NCI-H2081 (cell line): ENCODE results near the gene GLIPR2.
"Not testable (repeated sequence)": the region's sequence is repeated elsewhere in the genome, so short reads cannot be mapped to it uniquely, and the experiment has no call there.

ENCODE experiments used
- DNase-seq, 2 experiments: peaks; one replicate each; lab custom pipeline; 2025; lab: John Stamatoyannopoulos, UW

GLIPR2 gene

DNA sequence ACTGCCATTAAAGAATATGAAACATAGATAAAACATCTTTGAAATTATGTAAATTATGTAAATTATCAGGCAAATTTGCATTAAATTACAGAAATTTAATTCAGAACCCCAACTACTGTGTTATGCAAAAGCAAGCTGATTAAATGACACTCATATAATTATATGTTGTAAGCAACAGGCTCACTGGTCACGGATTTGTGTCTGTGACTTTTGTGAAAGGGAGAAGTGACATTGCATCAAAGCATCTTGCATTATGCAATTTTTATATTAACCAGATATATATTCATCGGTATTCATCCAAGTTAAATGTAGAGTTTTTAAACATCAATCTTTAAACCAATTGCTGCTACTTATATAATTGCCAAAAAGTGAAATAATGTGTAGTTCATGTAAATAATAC, 13.0 kb upstream of the GLIPR2 start:
- no peak for DNase-seq

DNA sequence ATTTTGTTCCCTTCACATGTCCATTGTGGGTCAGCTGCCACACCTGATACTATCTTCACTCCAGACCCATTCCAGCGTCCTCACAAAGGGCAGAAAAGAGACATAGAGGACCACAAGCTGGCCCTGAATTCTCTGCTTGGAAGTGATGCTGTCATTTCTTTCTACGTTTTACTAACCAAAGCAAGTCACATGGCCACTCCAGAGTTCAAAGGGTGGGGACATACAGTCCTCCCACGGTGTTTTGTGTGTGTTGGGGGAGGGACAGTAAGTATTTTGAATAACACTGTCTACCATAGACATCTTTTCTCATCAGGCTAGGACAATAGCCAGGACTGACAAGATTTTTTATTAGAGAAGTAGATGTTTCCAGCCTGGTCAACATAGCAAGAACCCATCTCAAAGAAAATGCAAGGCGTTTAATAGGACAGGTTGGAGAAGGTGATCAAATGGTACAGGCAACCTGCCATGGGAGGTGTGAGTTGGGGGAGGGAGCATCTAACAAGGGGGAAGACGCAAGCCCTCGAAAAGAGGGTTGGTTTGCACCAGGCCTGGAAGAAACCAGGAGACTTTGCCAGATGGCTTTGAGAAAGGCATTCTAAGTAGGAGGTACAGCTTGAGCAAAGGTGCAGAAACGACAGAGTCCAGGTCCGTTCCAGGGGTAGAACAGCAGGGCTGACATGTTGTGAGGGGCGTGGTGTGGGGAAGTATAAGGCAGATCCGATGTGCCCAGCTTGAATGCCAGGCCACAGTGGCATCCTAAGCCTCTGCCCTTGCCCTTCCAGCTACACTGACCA, 11.3 kb upstream of the GLIPR2 start:
- no peak for DNase-seq

DNA sequence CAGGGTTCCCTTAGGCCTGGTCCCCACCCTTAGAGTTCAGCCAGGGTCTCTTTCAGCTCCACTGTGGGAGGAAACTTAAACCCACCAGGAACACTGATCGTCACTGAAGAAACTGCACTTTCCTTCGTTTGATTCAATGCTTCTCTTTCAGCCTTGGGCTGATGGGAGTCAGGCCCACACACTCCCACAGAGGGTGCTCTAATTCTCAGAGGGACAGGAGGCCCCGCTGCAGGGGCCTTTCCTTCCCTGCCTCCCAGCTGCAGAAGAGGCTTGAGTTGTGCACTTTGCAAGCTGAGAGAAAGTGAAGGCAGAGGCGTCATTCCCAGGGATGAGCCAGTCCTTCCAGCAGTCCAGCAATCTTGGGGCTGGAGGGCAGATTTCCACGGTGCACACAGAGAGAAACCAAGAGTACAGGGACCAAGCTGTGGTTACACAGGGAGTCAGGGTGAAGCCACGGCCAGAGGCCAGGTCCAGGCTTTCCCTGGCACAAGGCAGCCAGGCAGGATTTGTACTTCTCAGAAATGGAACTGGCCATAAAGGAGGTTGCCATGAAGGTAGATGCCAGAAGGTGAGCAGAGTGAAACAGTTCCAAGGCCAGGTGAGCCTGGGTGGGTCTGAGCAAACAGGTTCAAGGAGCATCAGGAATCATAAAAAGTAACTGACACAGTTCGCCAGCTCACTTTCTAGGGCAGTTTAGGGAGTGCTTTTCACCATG, 10.4 kb upstream of the GLIPR2 start:
- no peak for DNase-seq

DNA sequence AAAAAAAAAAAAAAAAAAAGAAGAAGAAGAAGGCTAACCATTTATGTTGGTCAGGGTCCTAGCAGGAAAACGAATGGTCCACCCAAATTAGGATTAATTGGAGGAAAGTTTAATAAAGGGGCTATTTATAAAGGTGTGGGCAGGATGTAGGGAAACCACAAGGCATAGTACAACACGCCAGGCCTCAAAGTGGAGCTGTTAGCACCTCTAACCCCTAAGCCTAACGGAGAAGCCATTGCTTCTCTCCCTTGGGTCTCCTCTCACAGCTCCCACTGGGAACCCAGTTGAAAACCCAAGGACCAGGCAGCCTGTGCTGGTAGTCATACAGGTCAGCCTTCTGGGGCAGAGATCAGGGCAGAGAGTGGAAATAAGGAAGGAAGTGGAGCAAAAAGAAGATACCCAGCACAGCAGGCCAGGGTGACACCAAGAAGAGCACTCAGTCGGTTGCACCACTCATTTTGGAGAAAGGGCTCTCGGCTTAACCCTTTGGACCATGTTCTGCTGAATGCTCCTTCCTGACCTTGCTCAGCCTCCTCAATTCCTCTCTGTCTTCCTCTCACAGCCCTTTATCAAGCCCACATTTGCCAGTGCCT, 8.8 kb upstream of the GLIPR2 start:
- DNase-seq, result no peak

DNA sequence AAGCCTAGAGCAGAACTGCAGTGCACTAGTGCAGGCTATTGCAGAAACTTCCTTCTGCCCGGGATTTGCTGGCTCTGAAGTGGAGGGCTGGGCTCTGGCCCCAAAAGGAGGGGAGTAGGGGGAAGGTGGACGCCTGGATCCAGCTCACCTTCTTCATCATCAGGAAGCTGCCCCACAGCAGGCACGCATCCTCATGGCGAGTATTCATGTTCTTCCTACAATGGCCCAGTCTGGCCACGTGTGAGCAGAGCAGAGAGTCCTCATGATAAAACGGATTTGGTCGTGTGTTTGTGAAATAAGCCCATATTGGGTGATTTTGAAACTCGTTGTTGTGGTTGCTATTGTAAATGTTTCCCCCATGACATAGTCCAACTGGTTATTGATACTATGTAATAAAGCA, 8.2 kb upstream of the GLIPR2 start:
- DNase-seq, result no peak

DNA sequence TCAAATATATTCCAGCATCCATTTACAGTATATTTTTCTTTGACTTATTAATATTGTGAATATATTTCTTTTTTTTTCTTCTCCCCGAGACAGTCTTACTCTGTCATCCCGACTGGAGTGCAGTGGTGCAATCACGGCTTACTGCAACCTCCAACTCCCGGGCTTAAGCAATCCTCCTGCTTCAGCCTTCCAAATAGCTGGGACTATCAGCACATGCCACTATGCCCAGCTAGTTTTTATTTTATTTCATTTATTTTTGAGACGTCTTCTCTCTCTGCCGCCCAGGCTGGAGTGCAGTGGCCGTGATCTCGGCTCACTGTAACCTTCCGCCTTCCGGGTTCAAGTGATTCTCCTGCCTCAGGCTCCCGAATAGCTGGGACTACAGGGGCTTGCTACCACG, 7.4 kb upstream of the GLIPR2 start:
- no peak for DNase-seq

DNA sequence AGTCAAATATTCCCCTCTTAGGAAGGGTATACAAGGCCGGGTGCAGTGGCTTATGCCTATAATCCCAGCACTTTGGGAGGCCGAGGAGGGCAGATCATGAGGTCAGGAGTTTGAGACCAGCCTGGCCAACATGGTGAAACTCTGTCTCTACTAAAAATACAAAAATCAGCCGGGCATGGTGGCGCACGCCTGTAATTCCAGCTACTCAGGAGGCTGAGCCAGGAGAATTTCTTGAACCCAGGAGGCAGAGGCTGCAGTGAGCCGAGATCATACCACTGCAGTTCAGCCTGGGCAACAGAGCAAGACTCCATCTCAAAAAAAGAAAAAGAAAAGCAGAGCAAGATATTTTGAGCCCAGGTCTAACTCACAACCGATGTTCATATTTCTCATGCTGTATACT, 4.9 kb upstream of the GLIPR2 start:
- DNase-seq, result not testable (repeated sequence)

DNA sequence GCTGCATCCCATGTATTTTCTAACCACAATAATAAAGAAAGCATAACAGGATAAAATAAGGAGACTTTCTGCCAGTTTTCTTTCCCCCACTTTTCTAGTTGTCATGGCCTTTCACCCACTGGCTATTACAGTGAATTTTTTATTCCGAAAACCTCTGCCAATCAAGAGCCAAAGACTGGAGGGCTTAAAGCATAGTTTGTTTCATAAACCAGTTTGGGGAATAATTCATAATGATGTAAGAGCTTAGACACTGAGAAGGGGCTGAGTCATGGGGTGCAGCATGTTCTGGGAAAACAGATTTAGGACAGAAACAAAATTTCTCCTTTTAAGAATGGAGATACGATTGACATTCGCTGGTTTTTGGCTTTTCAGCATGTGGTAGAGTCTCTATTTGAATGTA, 4.4 kb upstream of the GLIPR2 start:
- no peak for DNase-seq

DNA sequence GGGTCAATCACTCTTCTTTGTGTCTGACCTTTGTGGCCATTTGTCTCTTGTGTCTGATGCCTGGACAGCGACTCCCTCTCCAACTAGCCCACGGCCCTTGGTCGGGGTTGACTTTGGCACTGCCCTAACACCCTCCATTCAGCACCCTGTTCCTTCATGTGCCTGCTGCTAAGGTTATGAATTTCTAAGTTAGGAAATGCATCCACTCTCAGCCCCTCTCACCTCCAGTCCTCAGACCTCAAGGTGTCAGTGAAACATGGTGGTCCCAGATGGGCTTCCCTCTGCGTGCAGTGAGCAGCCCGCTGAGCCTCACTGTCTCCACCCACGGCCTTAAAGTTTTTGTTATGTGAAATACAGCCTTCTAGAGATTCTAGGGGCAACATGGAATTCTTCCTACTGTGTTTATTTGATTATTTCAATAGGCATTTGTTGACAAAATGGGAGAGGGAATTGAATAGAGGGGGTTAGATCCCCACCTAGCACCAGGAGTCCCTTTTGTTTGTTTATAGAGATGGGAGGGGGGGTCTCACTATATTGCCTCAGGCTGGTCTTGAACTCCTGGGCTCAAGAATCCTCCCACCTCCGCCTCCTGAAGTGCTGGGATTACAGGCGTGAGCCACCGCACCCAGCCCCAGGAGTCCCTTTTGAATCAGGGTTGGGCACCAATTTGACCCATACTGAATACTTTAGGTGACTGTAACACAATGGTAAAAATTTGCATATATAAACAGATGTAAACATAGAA, 1.6 kb upstream of the GLIPR2 start:
- no peak for DNase-seq

DNA sequence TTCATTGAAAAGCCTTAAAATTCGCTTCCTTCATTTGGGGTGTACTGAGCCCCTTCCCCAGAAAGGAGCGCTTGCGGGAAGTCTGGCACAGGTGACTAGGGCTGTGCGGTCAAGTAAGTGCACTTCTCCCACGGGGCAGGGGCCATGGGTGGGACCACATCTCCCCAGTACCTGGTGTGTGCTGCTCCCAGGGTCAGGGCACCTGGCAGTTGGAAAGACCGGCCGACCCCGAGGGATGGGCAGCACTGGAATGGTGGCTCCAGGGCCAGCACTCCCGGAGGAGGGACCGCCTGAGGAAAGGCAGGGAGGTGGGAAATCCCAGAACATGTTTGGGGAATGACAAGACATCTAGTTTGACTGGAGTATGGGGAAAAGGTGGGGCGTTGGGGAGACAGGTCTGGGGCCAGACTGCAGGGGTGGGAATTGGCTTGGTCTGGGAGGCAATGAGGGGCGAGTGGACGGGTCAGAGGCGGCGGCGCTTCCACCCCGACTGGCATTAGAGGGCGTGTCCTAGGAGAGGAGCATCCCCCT, 727 bp upstream of the GLIPR2 start:
- no peak for DNase-seq

DNA sequence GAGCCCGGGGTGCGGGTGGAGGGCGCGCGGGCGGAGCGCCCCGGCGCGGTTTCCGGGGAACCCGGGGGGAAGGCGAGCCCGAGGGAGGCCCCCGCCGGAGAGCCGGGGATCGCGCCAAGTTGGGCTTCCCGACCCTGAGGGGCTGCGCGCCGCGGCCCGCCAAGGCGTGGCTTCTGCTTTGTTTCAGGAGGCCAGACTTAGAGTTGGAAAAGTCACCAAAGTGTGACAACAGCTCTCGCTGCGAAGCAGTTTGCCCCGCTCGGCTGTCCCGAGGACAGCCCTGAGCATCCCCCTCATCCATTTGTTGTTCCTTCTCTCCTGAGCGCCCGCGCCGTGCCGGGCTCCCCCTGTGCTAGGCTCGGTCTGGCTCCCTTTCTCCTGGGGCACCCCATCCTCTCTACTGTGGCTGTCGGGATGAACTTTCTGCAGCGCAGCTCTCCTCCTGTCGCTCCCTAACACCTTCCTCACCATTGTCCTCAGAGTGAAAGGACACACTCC, 410 bp downstream of the GLIPR2 start:
- no peak for DNase-seq

DNA sequence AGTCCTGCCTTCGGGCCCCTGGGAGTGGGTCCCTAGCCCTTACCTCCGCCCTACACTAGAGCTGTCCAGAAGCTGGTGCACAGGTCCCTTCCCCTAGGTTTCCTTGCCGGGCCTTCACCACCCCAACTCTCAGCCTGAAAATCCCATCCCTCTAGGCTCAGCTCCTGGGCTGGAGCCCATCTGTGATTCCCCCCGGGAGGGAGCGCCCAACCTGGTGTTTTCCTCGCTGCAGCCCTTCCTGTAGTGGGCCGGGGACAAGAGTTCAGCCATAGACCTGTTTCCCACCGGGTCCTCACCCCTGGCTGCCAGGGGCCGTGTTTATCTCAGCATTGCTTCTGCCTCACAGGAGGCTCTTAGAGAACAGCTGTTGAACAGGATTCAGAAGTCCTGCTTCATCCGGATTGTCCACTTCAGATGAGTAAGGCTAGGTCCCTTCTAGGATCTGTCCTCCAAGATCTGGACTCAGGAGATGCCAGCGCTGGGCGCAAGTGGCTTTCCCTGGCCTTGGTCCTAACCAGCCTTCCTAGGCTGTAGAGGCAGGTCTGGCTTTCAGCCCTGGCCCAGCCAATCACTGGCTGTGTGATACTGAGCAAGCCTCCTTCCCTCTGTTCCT, 965 bp downstream of the GLIPR2 start:
- no peak for DNase-seq

DNA sequence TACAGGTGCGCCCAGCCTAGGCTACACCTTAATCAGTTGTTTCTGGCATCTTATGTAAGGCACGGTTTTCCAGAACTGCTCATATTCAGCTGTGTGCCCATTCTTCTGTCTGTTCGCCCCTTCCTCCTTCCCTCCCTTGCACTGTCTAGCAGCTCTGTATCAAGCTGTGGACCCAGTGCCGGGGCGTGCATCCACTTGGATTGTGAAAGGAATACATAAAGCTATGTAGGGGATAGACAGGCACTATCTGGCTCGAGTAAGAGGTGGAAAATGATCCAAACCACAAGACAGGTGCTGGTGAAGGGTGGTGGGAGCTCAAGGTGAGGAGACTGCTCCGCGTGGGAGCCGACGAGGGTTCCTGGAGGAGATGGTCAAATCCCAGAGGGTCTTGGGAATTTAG, 2.0 kb downstream of the GLIPR2 start:
- no peak for DNase-seq

DNA sequence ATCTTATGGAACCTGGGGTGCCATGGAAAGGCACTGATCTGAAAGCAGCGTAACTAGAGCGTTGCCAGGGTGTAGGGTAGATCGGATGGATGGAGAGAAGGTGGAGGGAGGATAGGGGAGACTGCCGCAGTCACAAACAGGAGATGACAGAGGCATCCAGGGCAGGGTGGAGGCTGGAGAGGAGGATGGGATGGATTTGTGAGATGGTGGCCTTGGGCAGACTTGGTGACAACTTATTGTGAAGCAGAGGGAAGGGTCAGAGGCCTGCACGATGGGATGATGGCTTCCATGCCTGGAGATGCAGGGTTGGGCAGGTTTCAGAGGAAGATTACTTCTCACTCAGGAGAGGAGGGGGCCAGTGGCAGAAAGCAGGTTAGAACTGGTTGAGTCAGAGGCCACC, 2.4 kb downstream of the GLIPR2 start:
- DNase-seq, result no peak

DNA sequence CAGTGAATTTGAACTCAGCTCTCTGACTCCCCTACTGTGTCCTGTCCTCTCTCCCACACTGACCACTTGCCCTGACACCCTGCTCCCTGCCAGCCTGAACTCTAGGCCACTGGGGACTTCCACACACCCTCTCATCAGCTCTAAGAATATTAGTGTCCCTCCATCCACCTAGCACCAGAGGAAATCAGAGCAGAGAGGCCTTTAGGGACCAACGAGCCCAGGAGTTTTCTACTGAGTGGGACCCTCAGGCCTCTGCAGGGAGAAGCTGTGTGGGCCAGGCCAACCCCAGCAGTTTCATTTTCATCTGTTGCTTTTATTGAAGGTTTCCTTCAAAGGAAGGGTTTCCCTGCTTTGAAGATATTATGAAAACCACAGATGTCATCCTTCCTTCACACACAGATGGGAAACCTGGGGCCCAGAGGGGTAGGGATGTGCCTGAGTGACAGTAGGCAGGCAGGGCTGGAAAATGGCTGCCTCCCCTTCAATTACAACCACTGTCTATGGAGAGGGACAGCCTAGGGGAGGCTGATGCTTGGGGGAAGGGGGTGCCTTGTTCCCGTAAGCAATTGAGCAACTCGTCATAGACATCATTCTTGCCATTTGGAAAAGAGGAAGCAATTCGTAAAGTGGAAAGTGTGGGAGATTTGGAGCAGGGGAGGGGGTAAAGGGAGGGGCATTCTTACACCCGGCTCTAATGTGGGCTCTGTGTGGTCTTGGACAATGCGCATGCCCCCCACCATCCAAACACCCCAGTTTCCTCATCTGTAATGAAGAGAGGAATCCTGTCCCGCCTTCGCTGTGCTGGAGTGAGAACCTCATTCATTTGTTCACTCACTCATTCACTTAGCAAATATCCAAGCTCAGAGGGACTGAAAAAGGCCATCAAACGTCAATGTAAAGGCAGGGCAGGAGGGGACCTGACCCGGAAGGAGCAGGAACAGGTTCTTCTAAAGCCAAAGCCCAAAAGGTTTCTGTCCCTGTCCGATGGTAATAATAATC, 3.9 kb downstream of the GLIPR2 start:
- no peak for DNase-seq

DNA sequence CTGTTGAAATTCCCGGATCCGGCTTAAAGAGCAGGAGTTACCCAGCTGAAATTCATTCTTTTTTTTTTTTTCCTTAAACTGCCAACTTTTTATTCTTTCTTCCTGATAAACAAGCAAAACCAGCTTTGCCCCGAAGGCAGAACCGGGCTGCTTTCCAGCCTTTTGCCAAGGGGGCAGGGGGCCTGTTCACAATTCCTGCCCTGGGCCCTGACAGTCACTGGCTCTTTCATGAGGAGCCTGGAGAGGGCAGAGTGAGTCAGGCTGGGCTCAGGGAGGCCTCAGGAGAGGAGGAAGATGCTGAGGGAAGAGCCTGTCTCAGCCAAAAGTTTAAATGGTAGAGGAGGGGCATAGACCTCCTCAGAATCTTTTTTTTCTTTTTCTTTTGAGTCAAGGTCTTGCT, 4.8 kb downstream of the GLIPR2 start:
- no peak for DNase-seq

DNA sequence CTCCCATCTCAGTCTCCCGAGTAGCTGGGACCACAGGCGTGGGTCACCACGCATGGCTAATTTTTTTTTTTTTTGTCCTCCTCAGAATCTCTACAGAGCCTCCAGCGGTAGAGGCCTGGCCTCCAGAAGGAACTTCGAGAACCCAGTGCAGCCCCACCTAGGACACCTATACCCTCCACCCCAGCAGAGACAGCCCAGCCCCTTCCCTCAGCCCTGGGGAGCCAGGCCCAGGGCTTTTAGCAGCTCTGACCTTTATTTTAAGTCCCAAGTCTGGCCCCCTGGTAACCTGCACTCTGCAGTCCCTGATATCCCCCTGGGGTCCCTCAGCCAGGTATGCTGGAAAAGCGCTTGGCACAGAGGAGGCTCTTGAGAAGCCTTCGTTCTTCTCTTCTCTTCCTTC, 5.2 kb downstream of the GLIPR2 start:
- DNase-seq, result no peak

DNA sequence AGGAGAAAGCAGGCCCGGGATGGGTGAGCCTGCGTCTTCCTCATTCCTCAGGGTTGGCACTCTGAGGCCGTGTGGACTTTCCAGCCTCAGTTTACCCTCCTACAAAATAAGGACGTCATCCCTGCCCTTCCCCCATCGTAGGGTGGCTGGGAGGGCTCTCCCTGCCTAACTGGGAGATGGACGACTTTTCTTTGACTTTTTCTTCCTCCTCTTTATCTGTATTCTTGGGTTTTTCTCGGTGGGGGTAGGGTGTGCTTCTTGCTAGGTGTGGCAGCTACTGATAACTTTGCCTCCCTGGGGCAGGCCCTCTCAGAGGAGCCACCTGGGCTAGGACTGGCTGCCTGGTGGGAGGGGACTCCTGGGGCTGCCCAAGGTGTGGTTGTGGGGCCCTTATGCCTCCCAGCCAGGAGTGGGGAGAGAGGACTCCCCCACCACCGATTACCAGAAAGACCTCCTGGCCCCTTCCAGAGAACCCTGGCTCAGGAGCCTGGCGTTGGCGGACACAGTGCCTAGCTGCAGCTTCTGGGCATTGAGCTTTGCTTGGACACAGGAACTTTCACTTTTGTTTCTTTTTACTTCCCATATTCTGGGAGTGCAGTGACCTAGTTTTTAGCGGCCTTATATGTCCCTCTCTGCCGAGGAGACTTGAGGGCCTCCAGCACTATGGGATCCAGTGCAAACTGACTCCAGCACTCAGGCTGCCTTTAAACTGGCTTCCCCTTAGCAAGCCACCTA, 6.1 kb downstream of the GLIPR2 start:
- DNase-seq, result no peak

DNA sequence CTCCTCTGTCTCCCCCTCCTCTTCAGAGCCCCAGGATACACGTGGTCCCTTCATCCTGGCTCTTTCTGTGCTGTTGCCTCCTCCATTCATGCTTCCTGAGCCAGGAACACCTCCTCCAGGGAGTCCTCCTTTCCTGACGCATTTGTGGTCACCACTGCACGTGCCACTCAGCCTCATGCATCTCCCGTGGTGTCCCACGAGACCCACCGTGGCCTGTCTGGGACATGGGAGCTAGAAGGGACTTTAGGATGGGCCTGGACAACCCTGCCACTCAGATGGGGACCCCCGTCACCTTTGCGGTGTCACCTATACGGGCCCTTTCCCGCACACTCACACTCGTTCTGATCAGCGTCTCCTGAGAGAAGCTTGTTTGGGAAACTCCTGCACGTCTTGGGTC, 6.7 kb downstream of the GLIPR2 start:
- DNase-seq, result no peak
